Activated T-helper 1 cell treated with anti-CD3 and anti-CD28 coated beads, Interleukin-2, amount 50 U/mL, for 16 hours (primary cell): ENCODE measurements around the gene SLC6A3.
"Not testable (repeated sequence)": the region's sequence is repeated elsewhere in the genome, so short reads cannot be mapped to it uniquely, and the experiment has no call there.

ENCODE experiments used
- DNase-seq, 2 donors: peaks; one replicate each; pipeline ENCODE4 v3.0.0-alpha.2; 2020; ENCODE audit warnings: low read depth in 1 of 2, low spot score in 1 of 2

Gene SLC6A3

GRCh38 chr5:1465117-1465516, 19.9 kb upstream of the SLC6A3 start:
- DNase-seq, result no peak

DNA sequence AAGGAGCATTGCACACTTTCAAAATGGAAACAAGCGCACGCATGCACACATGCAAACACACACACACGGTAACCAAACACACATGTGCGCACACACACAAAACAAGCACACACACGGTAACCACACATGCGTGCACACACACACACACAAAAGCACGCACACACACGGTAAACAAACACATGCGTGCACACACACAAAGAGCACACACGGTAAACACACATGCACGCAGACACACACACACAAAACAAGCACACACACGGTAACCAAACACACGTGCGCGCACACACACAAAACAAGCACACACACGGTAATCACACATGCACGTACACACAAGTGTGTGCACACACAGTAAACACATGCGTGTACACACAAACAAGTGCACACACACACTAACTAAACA, 19.3 kb upstream of the SLC6A3 start:
- DNase-seq, result no peak

GRCh38 chr5:1464096-1464446, 18.8 kb upstream of the SLC6A3 start:
- DNase-seq, result no peak

DNA sequence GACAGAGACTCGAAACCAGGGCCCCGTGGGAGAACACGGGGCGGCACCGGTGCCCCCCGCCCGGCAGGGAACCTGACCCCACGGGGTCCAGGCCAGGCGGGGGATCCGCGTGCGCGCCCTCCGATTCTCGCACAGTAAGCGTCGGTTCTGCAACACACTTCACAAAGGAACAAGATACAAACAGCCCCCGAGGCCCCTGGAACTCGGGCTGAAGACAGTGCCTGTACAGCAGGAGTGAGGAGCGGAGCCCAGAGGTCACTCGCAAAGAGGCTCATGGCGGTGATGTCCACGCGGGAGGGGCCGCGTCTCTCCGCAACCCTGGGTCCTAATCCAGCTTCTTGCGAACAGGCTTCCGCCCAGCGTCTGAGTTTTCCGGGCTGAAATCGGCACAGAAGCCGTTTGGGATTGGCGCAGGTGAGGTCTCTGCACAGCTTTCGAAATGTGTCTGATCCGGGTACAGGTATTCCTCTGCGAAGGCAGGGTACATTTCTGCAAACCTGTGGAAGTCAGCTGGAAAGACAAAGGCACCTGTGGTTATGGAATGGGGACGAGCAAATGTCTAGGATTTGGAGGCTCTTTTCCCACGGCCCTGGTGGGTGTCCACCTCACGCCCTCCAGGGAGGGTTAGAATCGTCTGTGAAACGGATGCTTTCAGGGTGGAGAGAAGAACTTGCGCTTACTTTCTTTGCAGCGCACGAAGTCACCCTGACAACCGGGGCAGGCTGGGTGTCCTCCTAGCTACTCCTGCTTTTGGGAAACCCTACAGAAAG, 18.3 kb upstream of the SLC6A3 start:
- DNase-seq, result no peak

GRCh38 chr5:1462358-1462757, 17.1 kb upstream of the SLC6A3 start:
- DNase-seq, result no peak

DNA sequence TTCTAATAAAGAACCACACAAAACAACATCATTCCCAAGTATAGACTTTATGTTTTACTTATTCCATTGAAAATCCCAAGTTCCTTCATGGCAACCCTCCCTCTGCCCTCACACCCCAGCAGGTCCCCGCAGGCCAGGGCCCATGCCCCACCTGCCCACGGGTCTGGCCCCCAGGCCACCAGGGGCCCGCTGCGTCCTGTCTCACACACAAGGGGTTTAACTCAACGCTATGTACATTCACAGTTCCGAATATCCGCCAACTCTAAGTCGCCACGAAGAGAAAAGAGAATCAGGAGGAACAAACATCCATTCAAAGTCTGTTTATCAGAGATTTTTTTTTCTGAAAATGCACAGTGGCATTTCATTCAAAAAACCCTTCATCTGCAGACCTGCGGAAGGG, 16.2 kb upstream of the SLC6A3 start:
- DNase-seq, result no peak

- no peak for DNase-seq
Measured at GRCh38 chr5:1460054-1460682, 14.9 kb upstream of the SLC6A3 start.

DNA sequence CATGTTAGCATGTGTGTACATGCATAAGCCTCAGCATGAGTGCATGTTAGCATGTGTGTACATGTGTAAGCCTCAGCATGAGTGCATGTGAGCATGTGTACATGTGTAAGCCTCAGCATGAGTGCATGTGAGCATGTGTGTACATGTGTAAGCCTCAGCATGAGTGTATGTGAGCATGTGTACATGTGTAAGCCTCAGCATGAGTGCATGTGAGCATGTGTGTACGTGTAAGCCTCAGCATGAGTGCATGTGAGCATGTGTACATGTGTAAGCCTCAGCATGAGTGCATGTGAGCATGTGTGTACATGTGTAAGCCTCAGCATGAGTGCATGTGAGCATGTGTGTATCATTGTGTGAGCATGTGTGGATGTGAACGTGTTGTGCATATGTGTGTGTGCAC, 14.2 kb upstream of the SLC6A3 start:
- DNase-seq, result not testable (repeated sequence)

GRCh38 chr5:1456110-1456881, 11.1 kb upstream of the SLC6A3 start:
- not testable (repeated sequence) for DNase-seq

DNA sequence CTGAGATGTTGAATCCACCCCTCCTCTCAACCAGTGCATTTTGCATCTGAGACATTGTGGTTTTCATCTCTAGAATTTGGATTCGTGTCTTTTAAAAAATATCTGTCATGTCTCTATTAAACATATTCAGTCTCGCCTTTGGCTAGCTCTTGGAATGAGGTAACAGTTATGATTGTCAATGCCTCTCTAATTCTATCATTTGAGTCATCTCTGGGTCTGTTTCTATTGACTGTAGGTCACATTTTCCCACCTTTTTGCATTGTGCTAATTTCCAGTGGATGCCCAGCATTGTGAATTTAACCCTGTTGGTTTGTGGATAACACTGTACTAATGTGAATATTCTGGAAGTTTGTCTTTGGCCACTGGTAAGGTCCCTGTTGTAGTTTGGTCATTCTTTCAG, 8.4 kb upstream of the SLC6A3 start:
- DNase-seq, result no peak

- no peak for DNase-seq
Measured at GRCh38 chr5:1449081-1449630, 3.9 kb upstream of the SLC6A3 start.

- no peak for DNase-seq
Measured at GRCh38 chr5:1448511-1449011, 3.3 kb upstream of the SLC6A3 start.

GRCh38 chr5:1447671-1448361, 2.6 kb upstream of the SLC6A3 start:
- DNase-seq, result no peak

DNA sequence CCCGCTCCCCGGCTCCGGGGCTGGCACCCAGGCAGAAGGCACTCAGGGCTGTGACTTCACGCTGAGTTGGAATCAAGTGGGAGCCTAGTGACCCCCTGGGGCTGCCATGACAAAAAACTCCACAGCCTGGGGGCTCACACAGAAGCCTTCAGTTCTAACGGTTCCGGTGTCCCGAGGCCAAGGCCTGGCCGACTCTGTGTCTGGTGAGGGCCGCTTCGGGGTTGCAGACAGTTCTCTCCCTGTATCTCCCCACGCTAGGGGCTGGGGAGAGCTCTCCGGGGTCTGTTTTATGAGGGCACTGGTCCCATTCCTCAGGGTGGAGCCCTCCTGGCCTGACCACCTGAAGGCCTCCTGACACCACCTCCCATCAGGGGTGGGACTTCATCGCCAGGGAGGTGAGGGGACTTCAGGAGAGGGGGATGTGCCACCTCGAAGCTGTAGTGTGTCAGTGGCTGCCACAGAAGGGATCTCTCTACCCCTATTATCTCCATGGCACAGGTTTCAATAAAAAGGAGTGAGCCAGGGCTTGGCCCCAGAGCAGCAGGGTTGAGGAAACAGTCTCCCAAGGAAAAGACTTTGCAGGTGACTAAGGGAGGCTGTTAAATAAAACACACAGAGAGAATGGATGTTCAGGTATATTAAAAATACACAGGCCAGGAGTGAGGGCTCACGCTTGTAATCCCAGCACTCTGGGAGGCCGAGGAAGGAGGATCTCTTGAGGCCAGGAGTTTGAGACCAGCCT, 1.5 kb upstream of the SLC6A3 start:
- no peak for DNase-seq

GRCh38 chr5:1445689-1446601, 705 bp upstream of the SLC6A3 start:
- DNase-seq, result no peak

GRCh38 chr5:1444361-1445189, 665 bp downstream of the SLC6A3 start:
- DNase-seq, result no peak

- no peak for DNase-seq
Measured at GRCh38 chr5:1443991-1444360, 1.3 kb downstream of the SLC6A3 start.

DNA sequence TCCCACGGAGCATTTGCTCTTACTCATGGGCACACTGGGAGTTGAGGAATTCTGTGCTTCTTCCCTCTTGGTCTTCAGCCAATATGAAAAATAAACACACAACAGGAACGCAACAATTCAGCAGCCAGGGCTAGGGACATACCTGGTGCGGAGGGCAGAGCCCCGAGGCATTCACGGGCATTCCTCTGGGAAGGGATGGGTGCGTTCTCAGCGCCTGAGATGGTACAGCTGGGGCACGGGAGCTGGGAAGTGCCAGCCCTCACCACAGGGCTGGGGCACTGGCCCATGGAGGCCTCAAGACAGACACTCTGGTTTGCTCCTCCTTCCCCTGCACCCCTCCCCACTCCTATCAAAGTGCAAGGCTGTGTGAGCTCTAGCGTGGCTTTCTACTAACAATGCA, 2.1 kb downstream of the SLC6A3 start:
- no peak for DNase-seq
